Right renal cortex interstitium (tissue), 3 donors: Measurements from ENCODE around the gene PCDHB11. TPM values are rescaled to one million over a fixed set of nuclear protein-coding genes. Genes with fewer than 3 reads are reported as not detected.
"Not testable (repeated sequence)": the region's sequence is repeated elsewhere in the genome, so short reads cannot be mapped to it uniquely, and the experiment has no call there.

Experiments used
- DNase-seq, 3 donors: peaks; one replicate each; pipeline ENCODE4 v3.0.0-alpha.2; 2013; ENCODE audit warnings: low read depth in 3 of 3, low spot score in 2 of 3
- polyA plus RNA-seq, 3 donors: library from polyadenylated mRNA; unstranded; fragments of 120-200 nt; gene quantifications; one replicate each; pipeline ENCODE4 v1.2.1, GENCODE V29; 2013; ENCODE audit not compliant: insufficient read length in 3 of 3

The PCDHB11 gene
- polyA plus RNA-seq, 3 donors: 4.3 to 6.0 (median 5.6) TPM

DNA sequence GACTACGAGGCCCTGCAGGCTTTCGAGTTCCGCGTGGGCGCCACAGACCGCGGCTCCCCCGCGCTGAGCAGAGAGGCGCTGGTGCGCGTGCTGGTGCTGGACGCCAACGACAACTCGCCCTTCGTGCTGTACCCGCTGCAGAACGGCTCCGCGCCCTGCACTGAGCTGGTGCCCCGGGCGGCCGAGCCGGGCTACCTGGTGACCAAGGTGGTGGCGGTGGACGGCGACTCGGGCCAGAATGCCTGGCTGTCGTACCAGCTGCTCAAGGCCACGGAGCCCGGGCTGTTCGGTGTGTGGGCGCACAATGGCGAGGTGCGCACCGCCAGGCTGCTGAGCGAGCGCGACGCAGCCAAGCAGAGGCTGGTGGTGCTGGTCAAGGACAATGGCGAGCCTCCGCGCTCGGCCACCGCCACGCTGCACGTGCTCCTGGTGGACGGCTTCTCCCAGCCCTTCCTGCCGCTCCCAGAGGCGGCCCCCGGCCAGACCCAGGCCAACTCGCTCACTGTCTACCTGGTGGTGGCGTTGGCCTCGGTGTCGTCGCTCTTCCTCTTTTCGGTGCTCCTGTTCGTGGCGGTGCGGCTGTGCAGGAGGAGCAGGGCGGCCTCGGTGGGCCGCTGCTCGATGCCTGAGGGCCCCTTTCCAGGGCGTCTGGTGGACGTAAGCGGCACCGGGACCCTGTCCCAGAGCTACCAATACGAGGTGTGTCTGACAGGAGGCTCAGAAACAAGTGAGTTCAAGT is 15.1 kb upstream of the PCDHB11 start:
- not testable (repeated sequence) for DNase-seq

DNA sequence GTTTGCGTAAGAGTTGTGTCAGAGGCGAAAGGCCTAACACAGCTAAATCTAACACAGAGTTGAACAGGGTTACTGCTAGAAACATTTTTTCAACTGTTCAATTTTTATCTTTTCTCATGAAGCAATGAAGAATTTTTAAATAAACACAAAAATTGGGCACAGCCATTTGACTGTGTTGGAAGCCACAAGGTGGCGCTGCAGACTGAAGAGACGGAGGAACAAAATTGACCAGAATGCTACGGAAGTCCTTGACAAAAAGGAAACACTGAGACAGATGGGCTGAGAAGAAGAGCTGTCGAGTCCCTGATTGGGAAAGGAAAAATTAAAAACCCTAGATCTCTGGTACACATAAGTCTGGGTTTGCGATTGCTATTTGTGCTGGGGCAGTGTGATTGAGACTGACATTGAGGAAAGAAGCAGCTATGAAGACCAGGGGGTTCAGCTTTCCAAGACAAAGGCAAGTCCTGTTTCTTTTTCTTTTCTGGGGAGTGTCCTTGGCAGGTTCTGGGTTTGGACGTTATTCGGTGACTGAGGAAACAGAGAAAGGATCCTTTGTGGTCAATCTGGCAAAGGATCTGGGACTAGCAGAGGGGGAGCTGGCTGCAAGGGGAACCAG is 12.4 kb upstream of the PCDHB11 start, which contains the start of gene PCDHB9:
Gene PCDHB9, plus strand, starts transcription at position 265 of the 616 bp plus-strand sequence. Its CDS starts 158 bp downstream, at position 423.
- no peak for DNase-seq

DNA sequence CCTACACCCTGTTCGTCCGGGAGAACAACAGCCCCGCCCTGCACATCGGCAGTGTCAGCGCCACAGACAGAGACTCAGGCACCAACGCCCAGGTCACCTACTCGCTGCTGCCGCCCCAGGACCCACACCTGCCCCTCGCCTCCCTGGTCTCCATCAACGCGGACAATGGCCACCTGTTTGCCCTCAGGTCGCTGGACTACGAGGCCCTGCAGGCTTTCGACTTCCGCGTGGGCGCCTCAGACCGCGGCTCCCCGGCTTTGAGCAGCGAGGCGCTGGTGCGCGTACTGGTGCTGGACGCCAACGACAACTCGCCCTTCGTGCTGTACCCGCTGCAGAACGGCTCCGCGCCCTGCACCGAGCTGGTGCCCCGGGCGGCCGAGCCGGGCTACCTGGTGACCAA is 10.7 kb upstream of the PCDHB11 start:
- not testable (repeated sequence) for DNase-seq

DNA sequence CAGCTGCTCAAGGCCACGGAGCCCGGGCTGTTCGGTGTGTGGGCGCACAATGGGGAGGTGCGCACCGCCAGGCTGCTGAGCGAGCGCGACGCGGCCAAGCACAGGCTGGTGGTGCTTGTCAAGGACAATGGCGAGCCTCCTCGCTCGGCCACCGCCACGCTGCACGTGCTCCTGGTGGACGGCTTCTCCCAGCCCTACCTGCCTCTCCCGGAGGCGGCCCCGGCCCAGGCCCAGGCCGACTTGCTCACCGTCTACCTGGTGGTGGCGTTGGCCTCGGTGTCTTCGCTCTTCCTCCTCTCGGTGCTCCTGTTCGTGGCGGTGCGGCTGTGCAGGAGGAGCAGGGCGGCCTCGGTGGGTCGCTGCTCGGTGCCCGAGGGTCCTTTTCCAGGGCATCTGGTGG is 10.3 kb upstream of the PCDHB11 start:
- DNase-seq: not testable (repeated sequence)

DNA sequence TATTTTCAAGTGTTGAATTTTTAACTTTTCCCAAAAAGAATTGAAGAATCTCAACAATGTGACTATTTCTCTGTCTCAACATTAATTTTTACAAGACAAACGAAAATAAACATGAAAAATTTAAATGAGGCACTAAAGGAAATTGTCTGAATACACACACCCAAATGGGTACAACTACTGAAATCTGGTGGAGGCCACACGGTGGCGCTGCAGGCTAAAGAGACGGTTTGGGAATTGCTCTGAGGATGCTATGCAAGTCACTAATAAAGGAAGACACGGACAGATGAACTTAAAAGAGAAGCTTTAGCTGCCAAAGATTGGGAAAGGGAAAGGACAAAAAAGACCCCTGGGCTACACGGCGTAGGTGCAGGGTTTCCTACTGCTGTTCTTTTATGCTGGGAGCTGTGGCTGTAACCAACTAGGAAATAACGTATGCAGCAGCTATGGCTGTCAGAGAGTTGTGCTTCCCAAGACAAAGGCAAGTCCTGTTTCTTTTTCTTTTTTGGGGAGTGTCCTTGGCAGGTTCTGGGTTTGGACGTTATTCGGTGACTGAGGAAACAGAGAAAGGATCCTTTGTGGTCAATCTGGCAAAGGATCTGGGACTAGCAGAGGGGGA is 7.2 kb upstream of the PCDHB11 start, which contains the start of gene PCDHB10:
Gene PCDHB10, plus strand, starts transcription at position 244 of the 616 bp plus-strand sequence. Its CDS starts 200 bp downstream, at position 444.
- no peak for DNase-seq

DNA sequence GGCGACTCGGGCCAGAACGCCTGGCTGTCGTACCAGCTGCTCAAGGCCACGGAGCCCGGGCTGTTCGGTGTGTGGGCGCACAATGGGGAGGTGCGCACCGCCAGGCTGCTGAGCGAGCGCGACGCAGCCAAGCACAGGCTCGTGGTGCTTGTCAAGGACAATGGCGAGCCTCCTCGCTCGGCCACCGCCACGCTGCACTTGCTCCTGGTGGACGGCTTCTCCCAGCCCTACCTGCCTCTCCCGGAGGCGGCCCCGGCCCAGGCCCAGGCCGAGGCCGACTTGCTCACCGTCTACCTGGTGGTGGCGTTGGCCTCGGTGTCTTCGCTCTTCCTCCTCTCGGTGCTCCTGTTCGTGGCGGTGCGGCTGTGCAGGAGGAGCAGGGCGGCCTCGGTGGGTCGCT is 5.1 kb upstream of the PCDHB11 start:
- not testable (repeated sequence) for DNase-seq

DNA sequence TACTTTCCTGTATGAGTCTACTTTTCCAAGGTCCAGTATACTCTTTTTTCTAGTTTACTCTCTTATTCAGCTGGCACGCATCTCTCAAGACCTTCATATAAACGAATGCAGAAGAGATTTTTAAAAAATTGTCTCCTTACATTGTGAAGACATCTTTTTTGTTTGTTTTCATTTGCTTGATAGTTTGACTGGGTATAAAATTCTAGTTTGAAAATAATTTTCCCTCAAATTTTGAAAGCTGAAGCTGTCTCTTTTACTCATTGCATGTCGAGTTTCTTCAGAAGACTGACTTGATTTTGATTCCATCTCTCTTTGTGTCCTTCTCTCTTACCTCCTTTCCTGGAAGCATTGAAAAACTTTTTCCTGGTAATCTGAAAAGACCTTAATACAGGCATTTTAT is 3.1 kb upstream of the PCDHB11 start:
- DNase-seq: no peak

DNA sequence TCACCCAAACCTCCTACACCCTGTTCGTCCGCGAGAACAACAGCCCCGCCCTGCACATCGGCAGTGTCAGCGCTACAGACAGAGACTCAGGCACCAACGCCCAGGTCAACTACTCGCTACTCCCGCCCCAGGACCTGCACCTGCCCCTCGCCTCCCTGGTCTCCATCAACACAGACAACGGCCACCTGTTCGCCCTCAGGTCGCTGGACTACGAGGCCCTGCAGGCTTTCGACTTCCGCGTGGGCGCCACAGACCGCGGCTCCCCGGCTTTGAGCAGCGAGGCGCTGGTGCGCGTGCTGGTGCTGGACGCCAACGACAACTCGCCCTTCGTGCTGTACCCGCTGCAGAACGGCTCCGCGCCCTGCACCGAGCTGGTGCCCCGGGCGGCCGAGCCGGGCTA is 1.7 kb downstream of the PCDHB11 start:
- not testable (repeated sequence) for DNase-seq

DNA sequence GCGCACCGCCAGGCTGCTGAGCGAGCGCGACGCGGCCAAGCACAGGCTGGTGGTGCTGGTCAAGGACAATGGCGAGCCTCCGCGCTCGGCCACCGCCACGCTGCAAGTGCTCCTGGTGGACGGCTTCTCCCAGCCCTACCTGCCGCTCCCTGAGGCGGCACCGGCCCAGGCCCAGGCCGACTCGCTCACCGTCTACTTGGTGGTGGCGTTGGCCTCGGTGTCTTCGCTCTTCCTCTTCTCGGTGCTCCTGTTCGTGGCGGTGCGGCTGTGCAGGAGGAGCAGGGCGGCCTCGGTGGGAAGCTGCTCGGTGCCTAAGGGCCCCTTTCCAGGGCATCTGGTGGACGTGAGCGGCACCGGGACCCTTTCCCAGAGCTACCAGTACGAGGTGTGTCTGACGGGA is 2.2 kb downstream of the PCDHB11 start:
- not testable (repeated sequence) for DNase-seq

DNA sequence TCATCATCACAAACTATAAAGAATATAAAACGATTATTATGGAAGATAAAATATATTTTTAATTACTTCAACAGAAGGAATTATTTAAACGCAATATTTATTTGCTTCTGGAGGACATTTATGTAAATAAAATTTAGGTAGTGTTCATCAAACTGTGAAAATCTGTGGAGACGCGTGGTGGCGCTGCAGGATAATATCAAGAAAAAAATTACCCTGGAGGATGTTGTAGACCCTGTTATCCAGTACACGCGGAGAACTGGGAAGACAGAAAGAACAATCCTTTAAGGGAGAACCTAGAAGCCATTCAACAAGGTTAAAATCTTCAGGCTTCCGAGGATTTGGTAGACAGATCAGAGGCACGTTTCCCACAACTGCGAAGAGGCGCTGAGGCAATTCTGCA is 9.1 kb downstream of the PCDHB11 start, which contains the start of gene PCDHB12:
Gene PCDHB12, plus strand, starts transcription at position 242 of the 400 bp plus-strand sequence. CDS start 189 bp downstream, outside the sequence.
- no peak for DNase-seq

DNA sequence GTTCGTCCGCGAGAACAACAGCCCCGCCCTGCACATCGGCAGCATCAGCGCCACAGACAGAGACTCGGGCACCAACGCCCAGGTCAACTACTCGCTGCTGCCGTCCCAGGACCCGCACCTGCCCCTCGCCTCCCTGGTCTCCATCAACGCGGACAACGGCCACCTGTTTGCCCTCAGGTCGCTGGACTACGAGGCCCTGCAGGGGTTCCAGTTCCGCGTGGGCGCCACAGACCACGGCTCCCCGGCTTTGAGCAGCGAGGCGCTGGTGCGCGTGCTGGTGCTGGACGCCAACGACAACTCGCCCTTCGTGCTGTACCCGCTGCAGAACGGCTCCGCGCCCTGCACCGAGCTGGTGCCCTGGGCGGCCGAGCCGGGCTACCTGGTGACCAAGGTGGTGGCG is 10.9 kb downstream of the PCDHB11 start:
- not testable (repeated sequence) for DNase-seq

DNA sequence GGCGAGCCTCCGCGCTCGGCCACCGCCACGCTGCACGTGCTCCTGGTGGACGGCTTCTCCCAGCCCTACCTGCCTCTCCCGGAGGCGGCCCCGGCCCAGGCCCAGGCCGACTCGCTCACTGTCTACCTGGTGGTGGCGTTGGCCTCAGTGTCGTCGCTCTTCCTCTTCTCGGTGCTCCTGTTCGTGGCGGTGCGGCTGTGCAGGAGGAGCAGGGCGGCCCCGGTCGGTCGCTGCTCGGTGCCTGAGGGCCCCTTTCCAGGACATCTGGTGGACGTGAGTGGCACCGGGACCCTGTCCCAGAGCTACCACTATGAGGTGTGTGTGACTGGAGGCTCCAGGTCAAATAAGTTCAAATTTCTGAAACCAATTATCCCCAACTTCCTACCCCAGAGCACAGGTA is 11.4 kb downstream of the PCDHB11 start:
- not testable (repeated sequence) for DNase-seq

DNA sequence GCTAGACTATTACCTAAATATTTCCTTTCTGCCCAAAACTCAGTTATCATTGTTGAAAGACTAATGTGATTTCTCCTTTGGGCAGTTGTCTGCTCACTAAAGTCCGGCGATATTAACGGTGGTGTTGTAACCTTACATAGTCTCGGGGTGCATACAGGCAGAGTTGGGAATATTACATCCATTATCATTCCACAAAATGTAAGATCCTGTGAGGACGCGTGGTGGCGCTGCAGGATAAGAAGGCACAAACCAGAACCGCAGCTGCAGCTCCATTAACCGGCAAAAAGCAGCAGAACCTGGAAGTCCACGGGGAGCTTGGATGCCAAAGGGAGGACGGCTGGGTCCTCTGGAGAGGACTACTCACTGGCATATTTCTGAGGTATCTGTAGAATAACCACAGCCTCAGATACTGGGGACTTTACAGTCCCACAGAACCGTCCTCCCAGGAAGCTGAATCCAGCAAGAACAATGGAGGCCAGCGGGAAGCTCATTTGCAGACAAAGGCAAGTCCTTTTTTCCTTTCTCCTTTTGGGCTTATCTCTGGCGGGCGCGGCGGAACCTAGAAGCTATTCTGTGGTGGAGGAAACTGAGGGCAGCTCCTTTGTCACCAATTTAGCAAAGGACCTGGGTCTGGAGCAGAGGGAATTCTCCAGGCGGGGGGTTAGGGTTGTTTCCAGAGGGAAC is 14.4 kb downstream of the PCDHB11 start, which contains the start of gene PCDHB13:
Gene PCDHB13, plus strand, starts transcription at position 264 of the 684 bp plus-strand sequence. Its CDS starts 205 bp downstream, at position 469.
- DNase-seq: not testable (repeated sequence)

DNA sequence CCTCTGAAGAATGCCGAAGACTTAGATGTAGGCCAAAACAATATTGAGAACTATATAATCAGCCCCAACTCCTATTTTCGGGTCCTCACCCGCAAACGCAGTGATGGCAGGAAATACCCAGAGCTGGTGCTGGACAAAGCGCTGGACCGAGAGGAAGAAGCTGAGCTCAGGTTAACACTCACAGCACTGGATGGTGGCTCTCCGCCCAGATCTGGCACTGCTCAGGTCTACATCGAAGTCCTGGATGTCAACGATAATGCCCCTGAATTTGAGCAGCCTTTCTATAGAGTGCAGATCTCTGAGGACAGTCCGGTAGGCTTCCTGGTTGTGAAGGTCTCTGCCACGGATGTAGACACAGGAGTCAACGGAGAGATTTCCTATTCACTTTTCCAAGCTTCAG is 15.2 kb downstream of the PCDHB11 start:
- DNase-seq: not testable (repeated sequence)

DNA sequence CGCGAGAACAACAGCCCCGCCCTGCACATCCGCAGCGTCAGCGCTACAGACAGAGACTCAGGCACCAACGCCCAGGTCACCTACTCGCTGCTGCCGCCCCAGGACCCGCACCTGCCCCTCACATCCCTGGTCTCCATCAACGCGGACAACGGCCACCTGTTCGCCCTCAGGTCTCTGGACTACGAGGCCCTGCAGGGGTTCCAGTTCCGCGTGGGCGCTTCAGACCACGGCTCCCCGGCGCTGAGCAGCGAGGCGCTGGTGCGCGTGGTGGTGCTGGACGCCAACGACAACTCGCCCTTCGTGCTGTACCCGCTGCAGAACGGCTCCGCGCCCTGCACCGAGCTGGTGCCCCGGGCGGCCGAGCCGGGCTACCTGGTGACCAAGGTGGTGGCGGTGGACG is 16.1 kb downstream of the PCDHB11 start:
- not testable (repeated sequence) for DNase-seq

DNA sequence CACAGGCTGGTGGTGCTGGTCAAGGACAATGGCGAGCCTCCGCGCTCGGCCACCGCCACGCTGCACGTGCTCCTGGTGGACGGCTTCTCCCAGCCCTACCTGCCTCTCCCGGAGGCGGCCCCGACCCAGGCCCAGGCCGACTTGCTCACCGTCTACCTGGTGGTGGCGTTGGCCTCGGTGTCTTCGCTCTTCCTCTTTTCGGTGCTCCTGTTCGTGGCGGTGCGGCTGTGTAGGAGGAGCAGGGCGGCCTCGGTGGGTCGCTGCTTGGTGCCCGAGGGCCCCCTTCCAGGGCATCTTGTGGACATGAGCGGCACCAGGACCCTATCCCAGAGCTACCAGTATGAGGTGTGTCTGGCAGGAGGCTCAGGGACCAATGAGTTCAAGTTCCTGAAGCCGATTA is 16.6 kb downstream of the PCDHB11 start:
- DNase-seq: not testable (repeated sequence)

DNA sequence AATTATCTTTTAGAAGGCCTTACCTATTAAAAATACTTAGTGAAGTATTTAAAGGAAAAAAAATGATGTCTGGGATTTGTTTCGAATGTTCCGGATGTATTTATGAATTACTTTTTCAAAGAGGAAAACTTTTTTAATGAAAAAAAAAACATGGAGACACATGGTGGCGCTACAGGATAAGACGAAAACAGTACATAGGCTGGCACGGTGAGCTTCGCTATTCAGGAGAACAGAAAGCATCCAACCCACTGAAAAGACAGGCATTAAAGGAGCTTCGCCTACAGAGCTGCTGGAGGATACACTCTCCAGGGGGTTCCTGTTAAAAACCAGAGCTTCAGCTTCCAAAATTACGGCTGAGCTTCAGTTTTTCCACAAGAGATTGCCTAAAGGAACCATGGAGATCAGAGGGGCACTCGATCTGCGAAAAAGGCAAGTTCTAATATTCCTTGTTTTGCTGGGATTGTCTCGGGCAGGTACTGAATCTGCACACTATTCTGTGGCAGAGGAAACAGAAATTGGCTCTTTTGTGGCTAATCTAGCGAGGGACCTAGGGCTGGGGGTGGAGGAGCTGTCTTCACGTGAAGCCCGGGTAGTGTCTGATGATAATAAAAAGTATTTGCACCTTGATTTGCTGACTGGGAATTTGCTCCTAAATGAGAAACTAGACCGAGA is 23.8 kb downstream of the PCDHB11 start, which contains the start of gene PCDHB14:
Gene PCDHB14, plus strand, starts transcription at position 232 of the 672 bp plus-strand sequence. Its CDS starts 163 bp downstream, at position 395.
- no peak for DNase-seq

DNA sequence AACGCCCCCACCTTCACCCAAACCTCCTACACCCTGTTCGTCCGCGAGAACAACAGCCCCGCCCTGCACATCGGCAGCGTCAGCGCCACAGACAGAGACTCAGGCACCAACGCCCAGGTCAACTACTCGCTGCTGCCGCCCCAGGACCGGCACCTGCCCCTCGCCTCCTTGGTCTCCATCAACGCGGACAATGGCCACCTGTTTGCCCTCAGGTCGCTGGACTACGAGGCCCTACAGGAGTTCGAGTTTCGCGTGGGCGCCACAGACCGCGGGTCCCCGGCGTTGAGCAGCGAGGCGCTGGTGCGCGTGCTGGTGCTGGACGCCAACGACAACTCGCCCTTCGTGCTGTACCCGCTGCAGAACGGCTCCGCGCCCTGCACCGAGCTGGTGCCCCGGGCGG is 25.4 kb downstream of the PCDHB11 start:
- not testable (repeated sequence) for DNase-seq

DNA sequence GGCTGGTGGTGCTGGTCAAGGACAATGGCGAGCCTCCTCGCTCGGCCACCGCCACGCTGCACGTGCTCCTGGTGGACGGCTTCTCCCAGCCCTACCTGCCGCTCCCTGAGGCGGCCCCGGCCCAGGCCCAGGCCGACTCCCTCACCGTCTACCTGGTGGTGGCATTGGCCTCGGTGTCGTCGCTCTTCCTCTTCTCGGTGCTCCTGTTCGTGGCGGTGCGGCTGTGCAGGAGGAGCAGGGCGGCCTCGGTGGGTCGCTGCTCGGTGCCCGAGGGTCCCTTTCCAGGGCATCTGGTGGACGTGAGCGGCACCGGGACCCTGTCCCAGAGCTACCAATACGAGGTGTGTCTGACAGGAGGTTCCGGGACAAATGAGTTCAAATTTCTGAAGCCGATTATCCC is 26.0 kb downstream of the PCDHB11 start:
- DNase-seq: not testable (repeated sequence)

DNA sequence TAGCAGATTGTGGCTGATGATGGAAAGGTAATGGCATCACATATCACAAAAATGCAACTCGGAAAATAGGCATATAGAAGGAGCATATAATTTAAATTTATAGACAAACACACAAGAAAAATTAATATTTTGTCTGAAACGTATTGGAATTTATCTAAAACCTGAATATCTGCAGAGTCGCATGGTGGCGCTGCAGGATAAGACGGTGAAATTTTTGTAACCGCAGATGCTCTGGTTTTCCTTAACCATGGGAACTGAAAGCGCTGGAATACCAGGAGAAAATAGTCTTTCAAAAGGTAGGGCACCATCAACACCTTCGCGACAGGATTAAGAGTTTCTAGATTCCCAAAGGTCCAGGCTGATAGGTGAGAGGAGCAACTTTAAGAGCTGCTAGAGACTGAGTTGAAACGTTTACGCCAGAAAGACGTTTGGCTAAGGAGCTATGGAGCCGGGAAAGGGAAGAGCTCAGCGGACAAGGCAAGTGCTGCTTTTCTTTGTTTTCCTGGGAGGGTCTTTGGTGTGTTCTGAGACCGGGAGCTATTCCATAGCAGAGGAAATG is 34.8 kb downstream of the PCDHB11 start:
- DNase-seq: no peak
